HG02678 (cell line): ENCODE data around the gene NNT.
"Not testable (repeated sequence)": the region's sequence is repeated elsewhere in the genome, so short reads cannot be mapped to it uniquely, and the experiment has no call there.

Experiments
- ATAC-seq: cut with Tn5 transposase; IDR thresholded peaks from one replicate; pipeline ENCODE4 v1.9.1; 2021; ENCODE audit warnings: mild to moderate bottlenecking, moderate library complexity; ENCODE audit not compliant: unreplicated experiment

NNT gene

DNA sequence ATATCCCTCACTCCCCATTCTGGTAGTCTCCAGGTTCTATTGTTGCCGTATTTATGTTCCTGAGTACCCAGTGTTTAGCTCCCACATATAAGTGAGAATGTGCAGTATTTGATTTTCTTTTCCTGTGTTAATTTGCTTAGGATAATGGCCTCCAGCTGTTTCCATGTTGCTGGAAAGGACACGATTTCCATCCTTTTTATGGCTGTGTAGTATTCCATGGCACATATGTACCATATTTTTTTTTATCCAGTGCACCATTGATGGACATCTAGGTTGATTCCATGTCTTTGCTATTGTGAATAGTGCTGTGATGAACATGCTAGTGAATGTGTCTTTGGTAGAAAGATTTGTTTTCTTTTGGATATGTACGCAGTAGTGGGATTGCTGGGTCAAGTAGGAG is 98.2 kb downstream of the NNT start:
- no peak for ATAC-seq

DNA sequence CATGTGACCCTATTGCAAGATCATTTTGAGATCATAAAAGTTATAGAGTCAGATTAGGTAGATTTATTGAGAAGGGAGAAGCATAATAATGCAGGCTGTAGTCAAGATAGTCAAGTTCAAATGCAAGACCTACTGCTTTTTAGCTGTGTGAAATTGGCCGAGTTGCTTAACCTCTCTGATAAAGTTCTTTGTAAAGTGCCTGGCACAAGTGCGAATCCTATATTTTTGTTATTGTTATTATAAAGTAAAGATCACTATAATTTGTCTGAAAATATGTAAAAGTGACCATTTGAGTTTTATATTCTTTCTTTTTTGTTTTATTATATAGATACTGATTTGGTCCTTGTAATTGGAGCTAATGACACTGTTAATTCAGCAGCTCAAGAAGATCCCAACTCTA is 99.3 kb downstream of the NNT start:
- no peak for ATAC-seq

DNA sequence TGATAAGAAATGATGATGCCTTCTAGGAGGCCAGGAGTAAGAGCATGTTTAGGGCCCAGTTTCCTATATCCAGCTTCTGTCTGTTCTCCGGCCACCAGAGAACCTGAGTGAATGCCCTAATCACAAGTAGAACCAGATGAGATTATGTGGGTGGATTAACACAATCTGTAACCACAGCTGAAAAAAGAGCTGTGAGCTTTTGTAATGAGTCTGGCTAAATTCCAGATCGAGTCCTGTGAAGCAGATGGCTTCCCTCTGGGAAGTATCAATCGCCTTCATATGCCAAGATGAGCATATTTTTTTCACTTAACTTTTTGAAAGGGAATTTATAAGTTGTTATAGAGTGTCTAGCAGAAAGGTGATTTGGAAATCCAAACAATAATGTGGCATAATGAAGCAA is 99.8 kb downstream of the NNT start:
- no peak for ATAC-seq

DNA sequence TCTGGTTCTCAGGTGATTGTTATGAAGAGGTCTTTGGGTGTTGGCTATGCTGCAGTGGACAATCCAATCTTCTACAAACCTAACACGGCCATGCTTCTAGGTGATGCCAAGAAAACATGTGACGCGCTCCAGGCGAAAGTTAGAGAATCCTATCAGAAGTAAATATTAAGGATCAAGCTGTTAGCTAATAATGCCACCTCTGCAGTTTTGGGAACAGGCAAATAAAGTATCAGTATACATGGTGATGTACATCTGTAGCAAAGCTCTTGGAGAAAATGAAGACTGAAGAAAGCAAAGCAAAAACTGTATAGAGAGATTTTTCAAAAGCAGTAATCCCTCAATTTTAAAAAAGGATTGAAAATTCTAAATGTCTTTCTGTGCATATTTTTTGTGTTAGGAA is 101.3 kb downstream of the NNT start:
- no peak for ATAC-seq

DNA sequence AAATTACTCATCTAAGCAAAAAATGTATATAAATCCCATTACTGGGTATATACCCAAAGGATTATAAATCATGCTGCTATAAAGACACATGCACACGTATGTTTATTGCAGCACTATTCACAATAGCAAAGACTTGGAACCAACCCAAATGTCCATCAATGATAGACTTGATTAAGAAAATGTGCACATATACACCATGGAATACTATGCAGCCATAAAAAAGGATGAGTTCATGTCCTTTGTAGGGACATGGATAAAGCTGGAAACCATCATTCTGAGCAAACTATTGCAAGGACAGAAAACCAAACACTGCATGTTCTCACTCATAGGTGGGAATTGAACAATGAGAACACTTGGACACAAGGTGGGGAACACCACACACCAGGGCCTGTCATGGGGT is 103.6 kb downstream of the NNT start:
- not testable (repeated sequence) for ATAC-seq

DNA sequence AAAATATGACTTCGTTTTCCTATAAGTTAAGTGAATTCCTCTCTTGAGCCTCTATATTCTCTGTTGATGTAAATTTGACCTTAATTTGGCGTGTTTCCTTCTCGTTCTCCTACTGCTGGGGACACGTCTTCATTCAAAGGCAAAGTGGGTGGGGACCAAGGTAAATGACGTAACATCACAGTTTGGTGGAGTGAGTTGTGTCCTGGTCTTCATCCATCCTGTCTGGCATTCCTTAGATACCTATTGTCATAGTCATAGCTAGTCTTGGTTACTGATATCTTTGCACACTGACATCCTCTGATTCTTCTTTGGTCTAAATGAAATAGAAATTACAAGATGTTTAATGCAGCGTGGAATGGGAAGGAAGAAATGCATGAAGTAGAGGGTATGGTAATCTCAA is 108.5 kb downstream of the NNT start:
- ATAC-seq, result no peak

DNA sequence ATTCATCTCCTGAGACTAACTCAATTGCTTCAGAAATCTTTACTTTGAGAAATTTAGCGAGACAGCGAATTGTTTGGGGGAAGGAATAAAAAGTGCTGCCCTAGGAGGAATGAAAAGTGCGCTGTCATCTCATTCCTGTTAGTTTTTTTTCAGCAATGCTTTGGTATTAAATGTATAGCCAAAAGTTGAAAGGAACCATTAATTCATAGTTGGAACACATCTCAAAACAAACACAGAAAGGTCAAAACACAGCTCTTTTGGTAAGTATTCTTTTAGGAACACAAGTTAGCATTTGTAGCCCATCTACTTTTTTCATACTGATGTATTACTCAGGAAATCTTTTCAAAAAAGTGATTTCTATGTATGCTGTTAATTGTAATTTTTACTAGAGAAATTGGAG is 109.1 kb downstream of the NNT start:
- ATAC-seq, result no peak

DNA sequence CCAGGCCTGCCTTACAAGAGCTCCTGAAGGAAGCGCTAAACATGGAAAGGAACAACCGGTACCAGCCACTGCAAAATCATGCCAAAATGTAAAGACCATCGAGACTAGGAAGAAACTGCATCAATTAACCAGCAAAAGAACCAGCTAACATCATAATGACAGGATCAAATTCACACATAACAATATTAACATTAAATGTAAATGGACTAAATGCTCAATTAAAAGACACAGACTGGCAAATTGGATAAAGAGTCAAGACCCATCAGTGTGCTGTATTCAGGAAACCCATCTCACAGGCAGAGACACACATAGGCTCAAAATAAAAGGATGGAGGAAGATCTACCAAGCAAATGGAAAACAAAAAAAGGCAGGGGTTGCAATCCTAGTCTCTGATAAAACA is 116.8 kb downstream of the NNT start:
- not testable (repeated sequence) for ATAC-seq

DNA sequence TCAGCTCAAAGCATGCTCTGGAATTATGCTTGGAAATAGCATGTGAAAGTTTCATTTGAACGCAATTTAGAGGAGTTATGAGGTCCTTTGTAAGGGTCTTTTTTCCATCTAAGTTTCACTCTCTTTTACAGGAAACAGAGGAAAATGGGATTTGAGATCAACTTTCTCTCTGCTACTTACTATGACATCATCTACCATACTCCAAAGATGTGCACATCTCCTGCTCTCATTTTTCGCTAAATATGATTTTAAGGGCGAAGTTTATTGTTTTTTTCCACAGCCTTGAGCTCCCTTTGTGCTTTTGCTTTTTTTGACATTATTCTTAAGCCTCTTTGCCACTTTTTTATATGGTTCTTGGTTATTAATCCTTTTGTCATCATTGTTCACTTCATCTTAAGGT is 125.6 kb downstream of the NNT start:
- ATAC-seq, result no peak

DNA sequence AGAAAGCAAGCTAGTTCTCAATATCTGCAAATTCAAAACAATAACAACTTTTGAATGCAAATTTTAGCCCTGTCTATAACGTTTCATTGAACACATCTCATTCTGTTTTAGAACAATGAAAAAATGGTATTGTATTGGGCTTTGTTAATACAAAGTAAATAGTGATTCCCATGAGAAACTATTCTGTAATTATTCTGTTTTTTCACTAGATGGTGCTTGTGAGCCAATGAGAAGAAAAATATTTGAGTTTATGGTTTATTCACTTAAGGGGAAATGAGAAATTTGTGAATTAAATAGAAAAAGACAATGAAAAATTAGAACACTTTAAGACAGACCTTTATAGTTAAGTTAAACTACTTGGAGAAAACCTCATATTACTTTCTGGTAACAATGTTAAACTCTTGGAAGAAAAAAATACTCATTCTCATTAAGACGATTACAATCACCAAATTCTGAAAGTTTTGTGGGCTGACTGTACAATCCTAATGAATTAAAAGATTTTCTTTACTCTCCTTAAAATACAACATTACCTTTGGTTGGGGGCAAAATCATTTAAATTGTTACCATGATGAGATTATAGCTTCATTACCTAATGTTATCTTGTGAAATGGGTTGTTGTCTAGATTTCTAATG is 127.0 kb downstream of the NNT start:
- ATAC-seq, result no peak

DNA sequence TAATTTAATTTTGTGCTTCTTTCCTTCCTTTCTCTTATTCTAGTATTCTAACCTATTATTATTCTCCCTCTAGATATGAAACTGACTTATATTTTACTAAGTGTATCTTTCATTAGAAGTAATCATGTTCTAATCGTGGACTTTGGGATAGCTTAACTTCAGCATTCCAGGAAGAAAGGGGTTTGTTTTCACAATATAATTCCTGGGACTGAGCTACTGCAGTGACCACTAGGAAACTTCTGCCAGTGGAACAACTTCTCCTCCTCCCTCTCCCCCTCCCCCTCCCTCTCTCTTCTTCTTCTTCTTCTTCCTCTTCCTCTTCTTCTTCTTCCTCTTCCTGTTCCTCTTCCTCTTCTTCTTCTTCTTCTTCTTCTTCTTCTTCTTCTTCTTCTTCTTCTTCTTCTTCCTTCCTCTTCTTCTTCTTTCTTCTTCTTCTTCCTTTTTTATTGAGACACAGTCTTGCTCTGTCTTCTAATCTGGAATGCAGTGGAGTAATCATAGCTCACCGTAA is 127.9 kb downstream of the NNT start:
- no peak for ATAC-seq

DNA sequence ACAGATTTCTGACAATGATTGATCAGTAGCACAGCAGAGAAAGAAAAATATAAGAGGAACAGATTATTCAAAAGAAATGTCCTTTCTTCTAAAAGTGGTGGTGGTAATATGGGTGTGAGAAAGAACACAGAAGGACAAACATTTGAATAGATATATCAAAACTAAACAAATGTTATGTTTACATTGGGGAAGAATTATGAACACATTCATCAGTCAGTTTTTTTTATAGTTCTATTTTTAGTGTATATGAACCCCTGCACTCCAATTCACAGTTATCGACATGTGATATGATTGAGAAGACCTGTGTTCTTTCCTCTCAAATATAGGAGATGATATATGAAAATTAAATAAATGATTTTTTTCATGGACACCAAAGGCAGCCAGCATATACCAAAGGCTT is 128.6 kb downstream of the NNT start:
- no peak for ATAC-seq

DNA sequence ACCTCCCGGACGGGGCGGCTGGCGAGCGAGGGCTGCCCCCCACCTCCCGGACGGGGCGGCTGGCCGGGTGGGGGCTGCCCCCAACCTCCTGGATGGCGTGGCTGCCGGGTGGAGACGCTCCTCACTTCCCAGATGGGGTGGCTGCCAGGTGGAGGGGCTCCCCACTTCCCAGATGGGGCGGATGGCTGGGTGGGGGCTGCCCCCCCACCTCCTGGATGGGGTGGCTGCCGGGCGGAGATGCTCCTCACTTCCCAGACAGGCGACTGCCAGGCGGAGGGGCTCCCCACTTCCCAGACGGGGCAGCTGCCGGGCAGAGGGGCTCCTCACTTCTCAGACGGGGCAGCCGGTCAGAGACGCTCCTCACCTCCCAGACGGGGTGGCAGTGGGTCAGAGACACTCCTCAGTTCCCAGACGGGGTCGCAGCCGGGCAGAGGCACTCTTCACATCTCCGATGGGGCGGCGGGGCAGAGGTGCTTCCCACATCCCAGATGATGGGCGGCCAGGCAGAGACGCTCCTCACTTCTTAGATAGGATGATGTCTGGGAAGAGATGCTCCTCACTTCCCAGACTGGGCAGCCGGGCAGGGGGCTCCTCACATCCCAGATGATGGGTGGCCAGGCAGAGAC is 143.1 kb downstream of the NNT start:
- not testable (repeated sequence) for ATAC-seq

DNA sequence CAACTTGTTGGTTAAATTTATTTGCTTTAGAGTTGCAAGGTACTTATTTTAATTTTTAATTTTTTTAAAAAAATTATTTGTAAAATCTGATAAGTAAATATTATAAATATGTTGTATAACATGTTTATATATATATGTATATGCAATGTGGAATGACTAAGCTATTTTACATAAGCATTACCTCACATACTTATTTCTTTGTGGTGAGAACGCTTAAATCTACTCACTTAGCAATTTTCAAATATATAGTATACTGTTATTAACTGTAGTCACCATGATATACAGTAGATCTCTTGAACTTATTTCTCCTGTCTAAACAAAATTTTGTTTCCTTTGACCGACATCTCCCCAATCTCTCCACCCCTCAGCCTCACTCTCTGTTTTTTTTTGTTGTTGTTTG is 147.8 kb downstream of the NNT start:
- ATAC-seq, result no peak

DNA sequence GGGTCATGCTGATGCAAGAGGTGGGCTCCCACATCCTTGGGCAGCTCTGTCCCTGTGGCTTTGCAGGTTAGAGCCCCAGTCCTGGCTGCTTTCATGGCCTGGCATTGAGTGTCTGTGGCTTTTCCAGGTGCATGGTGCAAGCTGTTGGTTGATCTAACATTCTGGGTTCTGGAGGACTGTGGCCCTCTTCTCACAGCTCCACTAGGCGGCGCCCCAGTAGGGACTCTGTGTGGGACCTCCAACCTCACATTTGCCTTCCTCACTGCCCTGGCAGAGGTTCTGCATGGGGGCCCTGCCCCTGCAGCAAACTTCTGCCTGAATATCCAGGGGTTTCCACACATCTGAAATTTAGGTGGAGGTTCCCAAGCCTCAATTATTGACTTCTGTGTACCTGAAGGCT is 150.1 kb downstream of the NNT start:
- ATAC-seq, result no peak
